GM12873 (cell line): ENCODE measurements around the gene CRY2.

Experiments used
- CTCF ChIP-seq: IDR thresholded peaks from 2 replicates; pipeline ENCODE4 v1.5.1; 2012; ENCODE audit warnings: low read depth, mild to moderate bottlenecking, moderate library complexity, low read length, control low read depth; ENCODE audit not compliant: insufficient read depth; ENCODE audit errors: missing control alignments

CRY2 gene

GRCh38 chr11:45846974-45847910 lies at the start of gene CRY2:
Gene CRY2, plus strand, starts transcription at chr11:45847475. Its CDS starts 16 bp downstream, at chr11:45847491.
- no peak for TF ChIP-seq CTCF

- no peak for TF ChIP-seq CTCF
Measured at GRCh38 chr11:45798793-45799441, 48.4 kb upstream of the CRY2 start.

- TF ChIP-seq CTCF = no peak
Measured at GRCh38 chr11:45799562-45799961, 47.7 kb upstream of the CRY2 start.

- no peak for TF ChIP-seq CTCF
Measured at GRCh38 chr11:45800261-45800660, 47.0 kb upstream of the CRY2 start.

GRCh38 chr11:45801723-45802315 lies 45.5 kb upstream of the CRY2 start:
- no peak for TF ChIP-seq CTCF

GRCh38 chr11:45802531-45803317 lies 44.6 kb upstream of the CRY2 start:
- no peak for TF ChIP-seq CTCF
